CD4-positive, alpha-beta T cell treated with Interleukin-17A for 4 hours (primary cell): Measurements from ENCODE around the gene EEFSEC.
A peak's percentile ranks its signal among the peaks of the same experiment; 100 is the strongest.

Source experiments
- DNase-seq: peaks from one replicate; pipeline ENCODE4 v3.0.0-alpha.2; 2020; ENCODE audit warnings: mixed read lengths

The EEFSEC gene, protein sequence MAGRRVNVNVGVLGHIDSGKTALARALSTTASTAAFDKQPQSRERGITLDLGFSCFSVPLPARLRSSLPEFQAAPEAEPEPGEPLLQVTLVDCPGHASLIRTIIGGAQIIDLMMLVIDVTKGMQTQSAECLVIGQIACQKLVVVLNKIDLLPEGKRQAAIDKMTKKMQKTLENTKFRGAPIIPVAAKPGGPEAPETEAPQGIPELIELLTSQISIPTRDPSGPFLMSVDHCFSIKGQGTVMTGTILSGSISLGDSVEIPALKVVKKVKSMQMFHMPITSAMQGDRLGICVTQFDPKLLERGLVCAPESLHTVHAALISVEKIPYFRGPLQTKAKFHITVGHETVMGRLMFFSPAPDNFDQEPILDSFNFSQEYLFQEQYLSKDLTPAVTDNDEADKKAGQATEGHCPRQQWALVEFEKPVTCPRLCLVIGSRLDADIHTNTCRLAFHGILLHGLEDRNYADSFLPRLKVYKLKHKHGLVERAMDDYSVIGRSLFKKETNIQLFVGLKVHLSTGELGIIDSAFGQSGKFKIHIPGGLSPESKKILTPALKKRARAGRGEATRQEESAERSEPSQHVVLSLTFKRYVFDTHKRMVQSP

DNA sequence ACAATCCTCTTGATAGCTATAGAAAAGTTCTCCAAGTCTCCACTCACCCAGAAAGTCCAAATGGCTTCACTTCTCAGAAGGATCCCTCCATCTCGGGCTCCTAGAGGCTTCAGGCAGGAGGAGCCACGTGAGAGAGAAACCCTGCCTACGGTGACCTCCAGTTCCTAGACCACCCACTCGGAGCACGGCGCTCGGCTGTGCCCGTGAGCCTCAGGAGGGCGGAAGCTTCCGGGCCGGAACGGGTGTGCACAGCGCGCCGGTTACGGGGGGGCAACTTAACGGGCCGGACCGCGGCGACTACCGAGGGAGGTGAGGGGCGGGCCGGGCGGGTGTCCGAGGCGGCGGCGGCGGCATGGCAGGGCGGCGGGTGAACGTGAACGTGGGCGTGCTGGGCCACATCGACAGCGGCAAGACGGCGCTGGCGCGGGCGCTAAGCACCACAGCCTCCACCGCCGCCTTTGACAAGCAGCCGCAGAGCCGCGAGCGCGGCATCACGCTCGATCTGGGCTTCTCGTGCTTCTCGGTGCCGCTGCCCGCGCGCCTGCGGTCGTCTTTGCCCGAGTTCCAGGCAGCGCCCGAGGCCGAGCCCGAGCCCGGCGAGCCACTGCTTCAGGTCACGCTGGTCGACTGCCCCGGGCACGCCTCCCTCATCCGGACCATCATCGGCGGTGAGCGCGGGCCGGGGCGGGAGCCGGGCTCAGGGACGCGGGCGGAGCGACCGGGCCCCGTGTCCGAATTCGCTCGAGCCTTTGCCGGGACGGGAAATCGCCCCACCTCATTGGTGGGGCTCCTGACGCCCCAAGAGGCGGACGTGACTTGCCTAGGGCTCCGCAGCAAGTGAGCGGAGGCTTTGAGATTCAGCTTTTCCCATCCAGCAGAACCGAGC lies at the start of gene EEFSEC:
TSS of gene EEFSEC (plus strand) at position 326 of the 886 bp plus-strand sequence. CDS start at position 353, 27 bp downstream.
- peak; percentile 85 for DNase-seq

DNA sequence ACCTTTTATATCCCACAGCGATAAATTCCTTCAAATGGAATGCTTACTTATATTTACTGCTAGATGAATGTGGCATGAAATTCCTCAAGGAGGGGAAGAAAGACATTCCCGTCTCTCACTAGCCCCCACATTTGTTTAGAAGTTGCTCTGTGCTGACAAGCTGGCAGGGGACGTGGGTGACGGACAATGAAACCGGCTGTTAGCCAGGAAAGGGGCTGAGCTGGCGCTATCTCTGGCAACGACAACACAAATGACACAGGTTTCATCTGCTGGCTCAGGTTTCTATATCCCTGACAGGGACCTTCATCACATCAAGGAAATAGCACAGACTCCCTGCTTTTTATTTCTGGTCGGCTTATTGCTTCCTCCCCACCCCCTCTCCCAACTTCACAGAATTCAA lies 45.4 kb upstream of the EEFSEC start:
- no peak for DNase-seq

GRCh38 chr3:128111147-128111546 lies 42.1 kb upstream of the EEFSEC start:
- DNase-seq = no peak

DNA sequence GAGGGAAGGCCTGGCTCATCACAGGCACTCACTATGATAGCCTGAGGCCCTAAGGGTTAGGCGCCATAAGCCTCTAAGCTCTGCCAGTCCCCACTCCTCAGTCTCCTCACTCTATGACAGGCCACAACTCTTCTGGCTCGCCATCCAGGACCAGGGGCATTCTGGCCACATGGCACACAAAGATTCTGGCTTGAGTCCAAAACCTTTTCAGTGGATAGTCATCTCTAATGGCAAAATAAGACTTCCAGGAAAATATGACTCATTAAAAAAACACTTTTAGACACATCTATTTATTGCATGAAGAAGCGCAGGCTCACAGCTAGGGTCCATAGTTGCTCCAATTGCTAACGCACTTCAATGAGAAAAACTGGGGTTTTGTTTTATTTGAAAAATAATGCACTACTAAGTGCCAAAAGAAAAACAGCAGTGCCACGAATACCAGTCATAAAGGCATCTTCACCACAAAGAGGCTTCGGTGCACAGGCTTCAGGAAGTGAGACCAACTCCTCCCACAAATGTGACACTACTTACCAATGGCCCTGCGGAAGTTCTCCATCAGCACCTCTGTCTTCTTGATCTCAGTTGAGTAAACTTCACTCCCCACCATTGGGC lies 40.8 kb upstream of the EEFSEC start:
- DNase-seq = peak; percentile 48

DNA sequence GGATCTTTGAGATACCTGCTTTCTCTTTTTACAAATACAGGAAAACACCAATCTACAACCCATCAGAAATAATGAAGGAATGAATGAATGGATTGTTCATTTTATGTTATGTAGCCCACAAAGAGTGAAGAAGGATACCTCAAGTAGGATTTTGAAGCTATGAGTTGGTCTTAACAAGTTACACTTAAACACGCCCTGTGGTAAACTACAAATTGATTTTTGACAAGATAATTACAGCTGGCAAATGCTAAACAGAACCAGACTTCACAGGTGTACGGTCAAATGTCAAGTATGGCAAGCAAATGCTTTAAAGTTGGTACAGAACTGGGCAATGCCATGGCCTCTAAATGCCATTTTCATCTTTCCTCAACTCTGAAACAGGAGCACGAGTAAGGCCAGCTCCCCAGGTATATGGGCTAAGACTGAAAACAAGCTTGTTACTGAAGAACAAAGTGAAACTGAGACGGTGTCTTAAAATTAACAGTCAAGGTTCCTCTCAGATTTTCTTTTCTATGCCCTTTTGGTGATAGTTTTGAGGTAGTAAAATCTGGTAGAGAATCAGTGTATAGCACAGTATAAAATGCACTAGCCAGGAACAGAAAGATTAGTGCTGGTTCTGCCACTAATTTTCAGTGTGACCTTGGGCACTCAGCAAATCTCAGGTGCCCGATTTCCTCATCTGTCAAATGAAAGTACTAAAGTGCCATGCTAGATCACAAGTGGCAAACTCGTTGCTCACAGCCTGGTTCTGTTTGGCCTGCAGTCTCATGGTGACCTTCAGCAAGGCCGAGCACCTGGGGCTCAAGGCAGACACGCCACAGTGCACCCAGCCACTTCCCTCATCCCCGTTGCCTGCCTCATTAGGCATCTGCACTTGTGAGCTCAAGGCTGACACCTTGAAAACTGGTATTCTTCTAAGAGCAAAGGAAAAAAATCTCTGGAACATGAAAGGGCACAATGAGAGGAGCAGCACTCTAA lies 39.2 kb upstream of the EEFSEC start:
- no peak for DNase-seq

GRCh38 chr3:128122013-128122412 lies 31.3 kb upstream of the EEFSEC start:
- DNase-seq = no peak

DNA sequence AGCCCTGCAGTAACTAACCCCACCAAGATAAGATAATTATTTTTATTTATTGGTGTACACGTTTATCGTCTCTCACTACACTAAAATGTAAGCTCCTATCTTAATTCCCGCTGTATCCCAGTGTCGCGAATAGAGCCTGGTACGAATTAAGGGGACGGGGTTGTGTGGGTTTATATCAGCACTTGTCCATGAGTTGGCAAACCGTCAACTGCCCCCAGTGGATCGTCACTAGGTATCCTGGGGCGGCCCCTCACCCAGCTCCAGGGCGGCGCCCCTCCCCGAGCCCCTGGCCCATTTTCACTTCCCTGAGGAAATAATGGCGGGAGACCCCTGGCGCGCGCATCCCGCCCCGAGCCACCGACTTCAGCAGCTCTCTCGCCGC lies 30.1 kb upstream of the EEFSEC start:
- no peak for DNase-seq

GRCh38 chr3:128123538-128124368 lies 29.5 kb upstream of the EEFSEC start, which contains the start of gene RUVBL1:
RUVBL1 (minus strand) TSS chr3:128123812; CDS start chr3:128123724, 88 bp downstream.
- peak; percentile 95 for DNase-seq

GRCh38 chr3:128127236-128127635 lies 26.0 kb upstream of the EEFSEC start:
- DNase-seq = no peak

DNA sequence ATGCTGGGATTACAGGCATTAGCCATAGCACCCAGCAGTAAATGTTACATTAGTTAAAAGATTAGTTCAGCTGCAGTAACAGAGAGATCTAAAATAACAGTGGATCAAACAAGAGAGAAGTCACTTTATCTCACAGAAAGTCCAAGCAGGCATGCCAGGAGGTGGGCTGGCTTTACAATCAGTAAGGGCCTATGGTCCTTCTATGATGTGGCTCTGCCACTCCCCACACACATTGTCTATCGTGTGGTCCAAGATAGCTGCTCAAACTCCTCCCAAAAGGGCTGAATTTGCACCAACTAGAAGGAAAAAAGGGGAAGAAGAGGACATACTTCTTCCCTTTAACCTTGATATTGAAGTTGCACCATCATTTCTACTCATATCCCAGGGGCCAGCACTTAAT lies 25.0 kb upstream of the EEFSEC start:
- DNase-seq = no peak

- no peak for DNase-seq
Measured at GRCh38 chr3:128131897-128132646, 21.2 kb upstream of the EEFSEC start.

DNA sequence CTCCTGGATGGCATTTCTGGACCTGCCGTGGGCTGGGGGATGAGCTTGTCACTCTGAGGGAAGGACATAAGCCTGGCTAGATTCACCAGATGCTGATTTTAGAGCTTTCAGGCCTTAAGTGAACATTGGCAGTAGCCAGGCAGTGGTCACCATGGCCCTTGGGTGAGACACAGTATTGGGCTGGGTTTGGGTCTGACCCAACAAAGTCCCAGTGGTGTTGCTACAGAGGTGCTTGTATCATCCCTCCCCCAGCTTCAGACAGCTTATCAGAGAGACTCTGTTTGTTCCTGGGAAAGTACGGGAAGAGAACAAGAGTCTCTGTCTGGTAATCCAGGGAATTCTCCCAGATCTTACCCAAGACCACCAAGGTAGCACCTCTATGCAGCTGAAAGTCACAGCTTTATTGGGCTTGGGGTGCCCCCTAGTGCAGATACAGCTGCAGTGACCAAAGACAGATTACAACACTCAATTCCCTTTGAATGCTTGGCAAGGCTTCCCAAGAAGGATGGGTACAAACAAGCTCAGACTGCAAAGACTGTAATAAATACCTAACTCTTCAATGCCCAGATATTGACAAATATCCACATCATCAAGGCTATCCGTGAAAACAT lies 19.9 kb upstream of the EEFSEC start:
- peak; percentile 62 for DNase-seq

- no peak for DNase-seq
Measured at GRCh38 chr3:128143496-128143895, 9.8 kb upstream of the EEFSEC start.

DNA sequence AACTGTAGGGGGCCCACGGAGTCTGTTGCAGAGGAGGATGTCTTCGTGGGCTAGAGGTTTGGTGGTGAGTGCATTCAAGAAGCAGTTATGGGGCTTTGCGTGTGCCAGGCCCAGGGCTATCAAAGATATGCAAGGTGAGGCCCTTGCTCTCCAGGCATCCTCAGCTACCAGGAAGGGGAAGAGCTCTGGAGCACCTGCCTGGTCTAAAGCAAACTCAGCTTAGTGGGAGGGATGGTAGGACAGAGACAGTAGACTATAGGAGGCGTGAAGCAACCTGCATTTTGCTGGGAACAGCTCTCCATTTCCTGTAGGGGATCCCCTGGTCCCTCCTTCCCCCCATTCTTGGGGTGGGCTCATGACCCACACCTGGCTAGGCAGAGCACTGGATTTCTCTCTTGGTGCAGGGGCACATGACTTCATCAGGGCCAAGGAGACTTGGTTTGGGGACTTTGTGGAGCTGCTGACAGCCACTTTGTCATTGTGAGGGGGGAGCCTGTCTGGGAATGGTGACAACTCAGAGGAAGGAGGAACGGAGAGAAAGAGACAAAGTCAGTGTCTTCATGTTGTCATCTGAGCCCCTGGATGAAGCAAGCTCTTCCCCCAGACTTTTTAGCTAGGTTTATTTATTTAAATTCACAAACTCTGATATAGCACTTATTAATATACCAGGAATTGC lies 8.6 kb upstream of the EEFSEC start:
- DNase-seq = no peak

- no peak for DNase-seq
Measured at GRCh38 chr3:128145279-128145678, 8.0 kb upstream of the EEFSEC start.

- DNase-seq = no peak
Measured at GRCh38 chr3:128146201-128146600, 7.1 kb upstream of the EEFSEC start.

DNA sequence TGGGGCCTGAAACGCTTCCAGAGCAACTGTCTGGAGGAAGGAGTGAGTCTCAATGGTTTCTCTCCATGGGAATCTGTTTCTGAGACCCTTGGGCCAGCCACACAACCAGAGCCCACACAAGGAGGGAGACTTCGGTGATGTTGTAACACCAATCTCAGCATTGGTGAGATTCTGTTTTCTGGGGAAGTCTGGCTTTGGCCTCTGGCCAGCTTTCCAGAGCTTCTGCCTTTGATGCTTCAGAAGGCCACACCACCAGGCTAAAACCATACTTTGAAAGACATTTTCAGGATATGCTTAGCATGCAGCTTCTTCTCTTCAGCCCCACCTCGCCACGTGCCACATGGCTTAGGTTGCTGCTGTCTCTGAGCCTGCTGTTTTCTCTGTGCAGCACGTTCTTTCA lies 3.6 kb upstream of the EEFSEC start:
- DNase-seq = no peak

GRCh38 chr3:128151758-128152274 lies 1.5 kb upstream of the EEFSEC start:
- no peak for DNase-seq
